ENCODE measurements around the gene TSPO. TPM values are rescaled to one million over a fixed set of nuclear protein-coding genes. Genes with fewer than 3 reads are reported as not detected.

TSPO gene
- total and polyA plus RNA-seq, 11 donors: 69.0 to 335 (median 125) TPM

DNA sequence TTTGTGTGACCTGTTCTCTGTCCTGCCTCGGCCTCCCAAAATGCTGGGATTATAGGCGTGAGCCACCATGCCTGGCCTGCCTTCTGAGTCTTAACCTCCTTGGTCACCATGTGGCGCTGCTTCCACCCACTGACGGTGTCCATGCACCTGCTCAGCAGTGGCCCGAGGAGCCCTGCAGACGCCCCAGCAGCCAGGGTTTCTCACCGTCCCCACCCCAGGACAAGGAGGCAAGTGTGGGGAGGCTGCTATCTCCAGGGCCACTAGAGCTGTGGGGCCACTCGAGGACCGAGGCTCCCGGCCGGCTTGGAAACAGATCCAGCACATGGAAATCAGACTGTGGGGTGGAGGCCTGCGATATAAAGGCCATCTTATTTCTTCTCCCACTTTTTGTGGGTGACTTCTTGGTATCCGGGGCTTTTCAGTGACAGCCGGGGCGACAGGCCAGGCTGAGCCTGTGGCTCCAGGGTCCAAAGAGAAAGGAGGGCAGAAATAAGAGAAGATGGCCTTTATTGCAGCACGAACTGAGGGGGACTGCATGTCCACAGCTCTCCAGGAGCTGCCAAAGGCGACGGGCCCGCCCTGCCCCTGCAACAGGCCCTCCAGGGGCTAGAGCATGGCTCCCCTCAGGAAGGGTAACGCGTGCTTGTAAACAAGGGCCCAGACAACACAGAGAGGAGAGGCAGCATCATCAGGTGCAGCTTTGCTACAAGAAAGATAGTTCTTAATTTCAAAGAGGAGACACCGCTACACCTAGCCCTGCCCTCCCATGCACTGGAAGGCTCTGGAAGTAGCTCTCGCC lies 15.0 kb downstream of the TSPO start:
- intact Hi-C loops (cut with DNase I): no loop called here
- 90 to 92% (median 91%) methylated on average over 23 of the region's 23 CpGs for whole genome bisulfite sequencing, 4 donors
- Histone ChIP-seq H3K4me1 (peaks cover 0 to 29% (median 16%) of the 10 kb centered on the region in 12 donors), H3K27me3 (no peaks in the 10 kb centered on the region), H3K9me3 (no peaks in the 10 kb centered on the region), H3K4me3 (no peak overlapping the region), H3K36me3 (peaks cover 0 to 61% (median 16%) of the 10 kb centered on the region in 9 donors), H3K27ac (no peak overlapping the region)
- ATAC-seq (no peak), DNase-seq (no peak)
- TF ChIP-seq, protein P1, sequence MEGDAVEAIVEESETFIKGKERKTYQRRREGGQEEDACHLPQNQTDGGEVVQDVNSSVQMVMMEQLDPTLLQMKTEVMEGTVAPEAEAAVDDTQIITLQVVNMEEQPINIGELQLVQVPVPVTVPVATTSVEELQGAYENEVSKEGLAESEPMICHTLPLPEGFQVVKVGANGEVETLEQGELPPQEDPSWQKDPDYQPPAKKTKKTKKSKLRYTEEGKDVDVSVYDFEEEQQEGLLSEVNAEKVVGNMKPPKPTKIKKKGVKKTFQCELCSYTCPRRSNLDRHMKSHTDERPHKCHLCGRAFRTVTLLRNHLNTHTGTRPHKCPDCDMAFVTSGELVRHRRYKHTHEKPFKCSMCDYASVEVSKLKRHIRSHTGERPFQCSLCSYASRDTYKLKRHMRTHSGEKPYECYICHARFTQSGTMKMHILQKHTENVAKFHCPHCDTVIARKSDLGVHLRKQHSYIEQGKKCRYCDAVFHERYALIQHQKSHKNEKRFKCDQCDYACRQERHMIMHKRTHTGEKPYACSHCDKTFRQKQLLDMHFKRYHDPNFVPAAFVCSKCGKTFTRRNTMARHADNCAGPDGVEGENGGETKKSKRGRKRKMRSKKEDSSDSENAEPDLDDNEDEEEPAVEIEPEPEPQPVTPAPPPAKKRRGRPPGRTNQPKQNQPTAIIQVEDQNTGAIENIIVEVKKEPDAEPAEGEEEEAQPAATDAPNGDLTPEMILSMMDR (IDR thresholded peaks at IDR 0.05): no peak
- TF ChIP-seq POLR2A (IDR thresholded peaks at IDR 0.05): no peak

DNA sequence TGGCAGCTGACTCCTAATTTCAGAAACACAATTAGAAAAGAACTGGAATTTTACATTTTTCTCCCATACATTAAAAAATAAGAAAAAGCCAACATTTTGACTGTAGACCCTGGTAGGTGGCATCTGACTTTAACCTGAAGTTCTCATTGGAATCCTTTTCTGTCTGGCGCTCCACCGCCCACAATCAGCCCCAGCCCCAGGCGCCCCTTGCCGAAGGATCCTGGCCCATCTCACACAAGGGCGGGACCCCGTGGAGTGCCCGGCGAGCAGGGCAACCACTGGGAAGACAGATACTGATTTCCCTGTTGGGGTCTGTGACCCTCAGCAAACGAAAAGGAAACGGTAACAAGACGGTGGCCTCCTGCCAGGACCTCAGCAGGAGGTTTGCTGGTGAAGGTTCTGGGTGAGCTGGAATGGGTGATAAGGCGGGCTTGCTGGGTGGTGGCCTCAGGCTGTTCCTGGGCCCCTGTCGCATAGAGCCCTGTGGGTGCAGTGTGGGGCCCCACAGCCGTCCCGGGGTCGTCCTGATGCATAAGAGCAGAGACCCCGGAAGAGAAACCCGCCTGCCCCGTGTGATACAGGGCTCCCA lies 15.7 kb downstream of the TSPO start:
- 91 to 96% (median 93%) methylated on average over 13 to 19 of the region's 19 CpGs for WGBS, 4 donors
- TF ChIP-seq, protein P1 (IDR thresholded peaks at IDR 0.05): no peak
- no peak for TF ChIP-seq POLR2A (IDR thresholded peaks at IDR 0.05)
- Histone ChIP-seq H3K27ac (no peak overlapping the region), H3K4me1 (peaks cover 0 to 29% (median 16%) of the 10 kb centered on the region in 12 donors), H3K36me3 (peaks cover 0 to 61% (median 15%) of the 10 kb centered on the region in 9 donors), H3K4me3 (no peak overlapping the region), H3K9me3 (no peaks in the 10 kb centered on the region), H3K27me3 (no peaks in the 10 kb centered on the region)
- DNase-seq: peak in 1 of 5 donors; percentile 18
- intact Hi-C loops (cut with DNase I): no loop called here
- ATAC-seq: no peak

GRCh38 chr22:43168471-43169309 lies 17.3 kb downstream of the TSPO start:
- no peaks in the 10 kb centered on the region for H3K9me3 ChIP-seq
- H3K4me3 ChIP-seq: no peak overlapping the region
- H3K4me1 ChIP-seq: peaks cover 0 to 20% (median 10%) of the 10 kb centered on the region in 12 donors
- intact Hi-C loops (cut with DNase I): no loop called here
- peaks cover 0 to 59% (median 19%) of the 10 kb centered on the region in 9 donors for H3K36me3 ChIP-seq
- TF ChIP-seq, protein P1 (IDR thresholded peaks at IDR 0.05): no peak
- TF ChIP-seq POLR2A (IDR thresholded peaks at IDR 0.05): no peak
- peak overlapping the region in 3 of 12 donors; percentile 23 to 39 (median 34) for H3K27ac ChIP-seq
- H3K27me3 ChIP-seq: no peaks in the 10 kb centered on the region
- DNase-seq: peak in 1 of 5 donors; percentile 32
- peak in 3 of 4 donors; percentile 12 to 41 (median 21) for ATAC-seq
- WGBS, 4 donors: 84 to 90% (median 87%) methylated on average over 23 to 25 of the region's 25 CpGs

Measured in heart left ventricle (tissue), 16 donors.